NCI-H1930 (cell line): ENCODE measurements around the gene KRT24.
"Not testable (repeated sequence)": the region's sequence is repeated elsewhere in the genome, so short reads cannot be mapped to it uniquely, and the experiment has no call there.

Experiments used
- DNase-seq, 2 experiments: peaks; one replicate each; lab custom pipeline; 2025; lab: John Stamatoyannopoulos, UW

KRT24 gene

DNA sequence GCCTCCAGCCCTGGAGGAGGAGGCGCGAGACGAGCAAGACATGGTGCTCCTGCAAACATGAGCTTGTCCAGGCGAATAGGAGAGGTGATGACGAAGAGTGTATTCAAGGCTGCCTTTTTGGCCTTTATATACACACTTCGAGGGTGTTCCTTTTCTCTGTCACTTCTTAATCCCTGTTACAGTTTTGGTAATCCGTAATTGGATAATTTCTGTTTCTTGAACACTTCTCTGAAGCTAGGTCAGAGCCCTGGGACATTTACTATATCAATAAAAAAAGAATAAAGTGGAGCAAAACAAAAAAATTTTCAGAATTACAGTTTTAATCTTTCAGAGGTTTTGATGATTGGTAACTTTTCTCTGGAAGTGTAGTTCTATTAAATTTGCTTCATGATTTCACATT lies at the start of gene KRT24:
TSS of gene KRT24 (minus strand) at position 101 of the 400 bp plus-strand sequence. CDS start at position 42, 59 bp downstream.
- DNase-seq: no peak

DNA sequence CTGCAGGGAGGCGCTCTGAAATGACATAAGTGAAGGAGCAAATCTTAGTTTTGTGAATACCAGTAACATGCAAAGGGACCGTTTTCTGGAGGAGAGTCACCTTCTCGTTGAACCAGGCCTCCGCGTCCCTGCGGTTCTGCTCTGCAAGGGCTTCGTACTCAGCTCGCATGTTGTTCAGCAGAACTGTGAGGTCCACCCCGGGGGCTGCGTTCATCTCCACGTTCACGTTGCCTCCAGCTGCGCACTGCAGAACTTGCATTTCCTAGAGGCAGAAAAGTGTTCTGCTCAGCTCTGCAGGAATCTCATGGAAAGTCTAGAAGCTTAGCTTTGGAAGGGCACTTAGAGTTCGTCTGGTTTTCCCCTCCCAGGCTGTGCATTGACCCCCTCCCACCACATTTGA lies 47.5 kb upstream of the KRT24 start:
- DNase-seq: no peak

DNA sequence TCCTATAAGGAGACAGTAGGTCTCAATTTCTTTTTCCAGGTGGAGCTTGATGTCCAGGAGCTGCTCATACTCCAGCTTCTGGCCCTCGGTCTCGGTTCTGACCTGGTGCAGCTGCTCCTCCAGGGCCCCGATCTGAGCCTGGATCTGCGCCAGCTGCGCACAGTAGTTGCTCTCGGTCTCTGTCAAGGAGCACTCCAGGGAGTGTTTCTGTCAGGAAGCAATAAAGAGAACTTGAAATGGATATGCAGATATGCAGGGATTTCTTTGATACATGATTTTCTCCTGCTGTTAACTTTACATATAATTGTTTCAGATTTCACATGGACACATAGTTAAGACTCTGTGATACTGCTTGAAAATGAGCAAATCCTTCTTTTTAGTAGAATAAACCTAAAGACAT lies 46.8 kb upstream of the KRT24 start:
- DNase-seq: no peak

DNA sequence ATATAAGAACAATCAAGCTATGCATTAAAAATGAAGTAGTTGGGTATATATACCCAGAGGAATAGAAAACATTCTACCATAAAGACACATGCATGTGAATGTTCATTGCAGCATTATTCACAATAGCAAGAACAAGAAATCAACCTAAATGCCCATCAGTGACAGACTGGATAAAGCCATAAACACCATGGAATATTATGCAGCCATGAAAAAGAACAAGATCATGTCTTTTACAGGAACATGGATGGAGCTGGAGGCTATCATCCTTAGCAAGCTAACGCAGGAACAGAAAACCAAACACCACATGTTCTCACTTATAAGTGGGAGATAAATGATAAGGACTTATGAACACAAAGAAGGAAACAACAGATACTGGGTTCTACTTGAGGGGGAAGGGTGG lies 45.1 kb upstream of the KRT24 start:
- DNase-seq: not testable (repeated sequence)

DNA sequence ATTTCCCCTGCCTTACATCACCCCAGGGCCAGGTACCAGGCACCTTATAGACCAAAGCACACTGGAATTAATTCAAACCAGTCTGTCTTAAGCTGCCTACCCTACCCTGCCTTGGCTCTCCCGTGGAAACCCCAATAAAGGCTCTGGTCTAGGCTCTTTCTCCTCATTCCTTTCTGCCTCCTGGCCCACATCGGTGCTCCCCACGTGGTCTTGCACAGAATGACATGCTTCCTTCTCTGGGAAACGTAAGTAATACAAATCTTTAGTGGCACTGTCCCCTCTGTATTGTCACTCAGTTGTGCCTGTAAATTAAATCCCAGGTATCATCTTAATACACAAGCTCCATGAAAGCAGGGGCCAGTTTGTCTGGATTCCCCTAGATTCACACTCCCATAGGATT lies 35.0 kb upstream of the KRT24 start:
- no peak for DNase-seq

DNA sequence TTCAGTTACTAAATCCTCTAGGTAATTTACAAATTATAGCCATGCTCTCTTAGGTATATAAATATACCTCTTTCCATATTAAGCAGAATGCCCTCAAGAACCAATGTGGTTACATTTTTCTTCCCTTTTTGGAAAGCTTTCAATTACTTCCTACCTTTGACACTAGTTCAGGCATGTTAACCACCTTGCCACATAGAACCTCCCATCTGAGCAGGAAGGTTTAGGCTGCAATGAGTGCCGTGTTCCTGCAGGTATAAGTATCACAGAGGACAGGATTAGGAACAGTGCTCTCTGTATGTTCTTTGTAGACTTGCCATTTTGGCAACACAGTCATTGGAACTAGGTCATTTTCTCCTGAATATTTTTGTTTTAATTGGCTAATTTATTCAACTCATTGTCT lies 31.5 kb upstream of the KRT24 start:
- DNase-seq: no peak

DNA sequence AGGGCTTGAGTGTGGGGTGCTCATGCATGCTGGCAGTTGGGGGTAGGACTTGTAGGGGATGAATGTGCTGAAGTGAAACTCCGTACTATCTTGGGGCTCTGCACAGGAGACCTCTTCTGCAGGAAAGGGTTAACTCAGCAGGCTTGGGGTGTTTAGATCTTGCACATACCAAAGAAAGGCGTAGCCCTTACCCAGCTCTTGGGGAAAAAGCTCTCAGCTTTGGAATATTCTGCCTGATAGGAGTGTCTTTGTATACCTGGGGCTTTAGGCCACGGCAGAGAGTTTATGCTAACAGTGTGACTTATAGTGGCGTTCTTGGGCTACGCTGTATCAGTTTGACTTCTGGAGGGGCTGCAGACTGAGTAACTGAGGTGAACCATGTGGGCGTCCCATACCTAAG lies 30.5 kb upstream of the KRT24 start:
- no peak for DNase-seq

DNA sequence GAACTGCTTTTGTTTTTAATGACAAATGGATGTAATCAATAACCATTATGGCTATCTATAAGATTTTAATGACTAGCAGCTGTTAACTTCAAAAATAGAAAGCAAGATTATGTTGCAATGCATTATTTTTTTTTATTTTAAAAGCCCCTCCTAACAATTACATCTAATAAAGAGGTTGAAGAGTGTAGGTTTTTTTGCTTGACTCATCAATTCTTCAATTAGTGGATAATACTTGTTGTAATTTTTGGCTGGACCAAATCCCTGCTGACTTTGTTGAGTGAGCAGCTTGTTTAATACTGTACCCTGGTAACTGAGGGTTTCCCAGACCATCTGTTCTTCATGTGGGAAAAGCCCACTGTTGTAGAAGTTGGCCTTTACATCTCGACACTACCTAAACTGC lies 27.4 kb upstream of the KRT24 start:
- DNase-seq: no peak

DNA sequence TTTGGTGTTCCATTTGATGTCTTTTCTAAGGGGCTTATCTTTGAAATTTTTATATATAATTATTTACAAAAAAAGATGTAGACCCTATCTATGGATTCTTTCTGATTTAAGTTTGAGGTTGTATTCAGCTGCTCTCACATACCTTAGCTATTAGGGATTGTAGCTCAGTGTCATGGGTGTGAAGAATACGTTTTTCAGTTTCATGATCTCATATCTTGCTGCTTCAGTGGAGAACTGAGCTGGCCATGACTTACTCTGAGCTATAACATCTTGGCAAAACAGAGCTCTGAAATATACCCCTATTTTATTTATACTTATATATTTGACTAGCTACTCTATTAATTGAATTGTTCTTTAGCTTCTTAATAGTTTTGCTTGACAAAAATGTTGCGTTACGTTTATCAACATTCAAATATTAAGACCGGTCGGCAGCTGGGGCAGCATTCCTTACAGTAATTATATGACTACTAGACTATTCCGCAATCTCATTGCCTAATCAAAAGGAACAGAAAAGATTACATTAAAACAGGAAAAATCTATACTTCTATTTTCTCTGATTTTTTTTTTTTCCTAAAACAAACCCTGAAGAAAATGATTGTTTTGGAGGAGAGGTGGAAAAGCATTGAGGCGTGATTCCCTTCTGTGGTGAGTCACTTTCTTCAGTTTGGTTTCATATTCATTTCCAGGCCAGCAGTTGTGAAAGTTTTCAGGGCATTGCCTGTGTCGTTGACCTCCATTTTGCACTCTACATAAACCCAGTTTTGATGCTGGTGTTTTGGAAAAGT lies 24.1 kb upstream of the KRT24 start:
- no peak for DNase-seq

DNA sequence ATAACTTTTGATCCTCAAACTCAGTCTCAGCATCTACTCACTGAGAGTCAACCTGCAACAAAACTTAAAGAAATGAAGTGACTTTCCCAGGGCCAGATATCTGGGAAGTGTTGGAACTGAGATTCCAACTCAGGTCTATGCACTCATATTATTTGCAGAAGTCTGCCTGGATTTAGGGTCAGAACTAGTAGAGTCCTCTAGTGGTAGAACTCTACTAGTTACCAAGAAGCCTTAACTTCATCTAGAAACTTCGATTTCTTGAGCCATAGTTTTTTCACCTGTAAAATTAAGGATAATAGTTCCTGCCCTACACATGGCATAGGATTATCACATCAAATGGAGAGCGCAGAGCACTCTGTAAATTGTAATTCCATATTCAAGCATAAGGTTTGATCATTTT lies 23.4 kb upstream of the KRT24 start:
- no peak for DNase-seq

DNA sequence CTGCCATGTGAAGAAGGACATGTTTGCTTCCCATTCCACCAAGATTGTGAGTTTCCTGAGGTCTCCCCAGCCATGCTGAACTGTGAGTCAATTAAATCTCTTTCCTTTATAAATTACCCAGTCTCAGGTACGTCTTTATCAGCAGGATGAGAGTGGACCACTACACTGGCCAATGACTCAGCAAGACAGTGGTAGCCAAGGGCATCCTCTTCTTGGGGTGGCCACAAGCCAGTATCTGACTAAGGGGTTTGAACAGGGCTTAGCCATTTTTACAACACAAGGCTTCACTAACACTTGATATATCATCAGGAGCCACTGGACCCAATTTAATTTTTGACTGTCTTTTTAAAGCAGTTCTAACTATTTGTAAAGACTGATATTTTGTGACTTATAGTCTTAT lies 21.1 kb upstream of the KRT24 start:
- no peak for DNase-seq

DNA sequence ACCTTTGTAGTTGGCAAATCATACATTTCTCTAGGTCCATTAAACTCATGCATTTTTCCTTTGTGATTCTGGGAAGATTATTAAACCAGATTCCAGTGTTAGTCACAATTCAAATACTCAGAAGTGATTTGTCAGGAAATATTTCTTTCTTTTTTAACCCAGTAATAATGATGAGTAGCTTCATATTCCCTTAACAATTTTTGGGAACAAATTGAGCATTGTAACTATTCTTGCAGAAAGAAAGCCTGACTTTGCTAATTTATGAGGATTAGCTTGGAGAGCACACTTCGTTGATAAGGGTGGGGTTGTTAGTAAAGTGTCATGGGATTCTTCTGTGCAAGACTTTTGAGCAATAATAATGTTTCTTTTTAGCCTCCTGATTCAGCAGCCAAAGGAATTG lies 18.7 kb upstream of the KRT24 start:
- no peak for DNase-seq

DNA sequence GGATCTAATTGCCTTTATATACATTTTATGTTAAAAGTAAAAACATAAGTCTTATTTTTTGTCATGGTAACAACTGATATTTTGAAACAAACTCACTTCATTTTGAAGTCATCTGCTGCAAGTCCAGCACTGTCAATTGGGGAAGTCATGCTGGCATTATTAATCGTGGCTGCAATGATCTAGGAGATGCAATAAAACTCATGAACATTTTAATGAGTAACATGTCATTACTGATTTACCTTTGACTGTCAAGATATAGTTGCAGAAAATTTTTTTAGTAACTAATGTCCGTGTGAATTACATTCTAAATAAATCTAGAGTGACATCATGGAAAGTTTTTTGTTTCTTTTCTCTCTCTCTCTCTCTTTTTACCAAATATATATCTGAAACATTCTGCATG lies 17.3 kb upstream of the KRT24 start:
- DNase-seq: no peak

DNA sequence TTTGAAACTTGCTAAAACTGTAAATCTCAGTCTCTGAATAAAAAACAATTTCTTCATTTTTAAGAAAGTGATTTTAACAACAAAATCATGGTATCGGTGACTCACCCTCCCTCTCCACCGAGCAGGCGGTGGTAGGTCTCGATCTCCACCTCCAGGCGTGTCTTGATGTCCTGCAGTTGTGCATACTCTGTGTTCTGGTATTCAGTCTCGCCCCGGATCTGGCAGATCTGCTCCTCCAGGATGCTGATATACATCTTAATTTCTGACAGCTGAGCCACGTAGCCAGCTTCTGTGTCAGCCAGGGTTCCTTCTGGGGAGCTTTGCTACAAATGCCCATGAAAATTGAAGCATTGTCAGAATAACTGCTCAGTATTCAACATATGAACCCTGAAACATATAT lies 15.4 kb upstream of the KRT24 start:
- no peak for DNase-seq

DNA sequence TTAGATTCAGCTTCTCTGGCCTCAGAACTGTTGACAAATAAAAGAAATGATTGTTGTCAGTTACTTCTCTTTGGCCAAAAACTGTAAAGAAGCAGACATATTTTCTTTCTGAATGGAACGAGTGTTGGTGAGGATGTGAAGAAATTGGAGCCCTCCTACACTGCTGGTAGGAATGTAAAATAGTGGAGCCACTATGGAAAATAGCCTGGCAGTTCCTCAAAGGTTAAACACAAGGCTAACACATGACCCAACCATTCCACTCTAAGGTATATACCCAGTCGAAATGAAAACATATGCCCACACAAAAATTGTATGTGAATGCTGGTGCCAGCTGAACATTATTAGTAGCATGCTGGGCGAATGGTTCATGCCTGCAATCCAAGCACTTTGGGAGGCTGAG lies 14.2 kb upstream of the KRT24 start:
- DNase-seq: no peak

DNA sequence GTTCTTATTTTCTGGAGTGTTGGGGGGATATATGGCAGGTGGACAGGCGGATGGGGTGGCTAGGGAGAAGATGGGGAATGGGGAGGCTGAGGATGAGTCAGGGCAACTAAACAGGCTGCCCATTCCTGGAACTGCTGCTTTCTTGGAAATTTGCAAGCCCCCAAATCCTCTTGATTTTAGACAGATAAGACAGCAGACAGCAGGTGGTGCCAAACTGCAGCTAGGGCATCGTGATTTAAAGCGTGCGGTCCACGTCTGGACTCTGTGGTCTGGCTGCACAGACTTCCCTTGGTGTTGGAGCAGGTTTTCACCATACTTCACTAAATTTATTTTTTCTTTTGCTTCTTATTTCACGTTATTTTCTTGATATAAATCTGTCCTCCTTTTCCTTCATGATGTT lies 10.9 kb upstream of the KRT24 start:
- DNase-seq: no peak

DNA sequence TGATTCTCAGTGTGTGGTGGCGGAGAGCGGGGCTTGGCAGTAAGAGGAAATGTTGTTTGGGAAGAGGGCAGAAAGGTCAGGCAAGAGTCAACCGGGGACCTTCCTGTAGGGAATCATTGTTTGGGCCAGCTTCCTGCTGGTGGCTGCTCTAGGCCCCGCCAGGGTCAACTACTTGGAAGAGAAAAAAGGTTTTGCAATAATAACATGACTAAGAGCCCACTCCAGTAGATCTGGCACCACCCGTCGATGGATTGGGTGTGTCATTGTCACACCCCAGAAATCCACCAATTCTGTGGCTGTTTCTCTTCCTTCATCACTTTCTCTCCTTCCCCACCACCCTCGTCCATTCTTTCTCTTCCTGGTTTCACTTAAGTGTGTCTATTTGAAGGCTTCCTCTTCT lies 4.2 kb upstream of the KRT24 start:
- no peak for DNase-seq

DNA sequence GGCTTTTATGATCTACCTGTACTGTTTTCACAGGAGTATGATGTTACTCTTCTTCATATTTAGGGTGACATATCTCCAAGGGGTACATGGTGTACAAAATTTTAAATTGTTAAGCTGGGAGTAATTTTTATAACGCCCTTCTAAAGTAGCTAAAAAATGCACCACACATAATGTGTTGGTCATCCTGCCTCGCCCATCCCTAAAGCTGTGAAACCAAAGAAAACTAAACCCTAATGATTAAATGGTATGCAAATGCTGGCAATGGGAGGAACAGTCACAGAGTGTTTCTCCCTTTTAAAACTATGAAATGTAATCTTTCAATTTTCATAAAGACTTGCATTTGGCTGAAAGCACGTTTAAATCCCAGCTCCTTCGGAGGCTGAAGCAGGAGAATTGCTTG lies 2.0 kb upstream of the KRT24 start:
- DNase-seq: no peak

DNA sequence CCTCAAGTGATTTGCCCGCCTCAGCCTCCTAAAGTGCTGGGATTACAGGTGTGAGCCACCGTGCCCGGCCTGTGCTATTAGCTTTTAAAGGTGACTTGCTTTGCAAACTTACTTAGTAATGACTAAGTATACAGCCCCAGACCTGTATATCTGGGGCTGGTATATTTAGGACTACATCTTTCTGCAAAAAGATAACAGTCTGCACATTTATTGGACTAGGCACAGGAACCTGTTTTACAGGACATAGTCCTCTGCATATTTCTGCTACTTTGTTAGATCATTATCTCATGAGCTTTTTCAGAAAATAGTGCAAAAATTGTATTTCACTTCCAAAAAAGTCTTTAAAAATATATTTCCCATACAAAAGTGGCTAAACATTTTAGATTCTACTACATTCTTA lies 1.3 kb downstream of the KRT24 start:
- no peak for DNase-seq

DNA sequence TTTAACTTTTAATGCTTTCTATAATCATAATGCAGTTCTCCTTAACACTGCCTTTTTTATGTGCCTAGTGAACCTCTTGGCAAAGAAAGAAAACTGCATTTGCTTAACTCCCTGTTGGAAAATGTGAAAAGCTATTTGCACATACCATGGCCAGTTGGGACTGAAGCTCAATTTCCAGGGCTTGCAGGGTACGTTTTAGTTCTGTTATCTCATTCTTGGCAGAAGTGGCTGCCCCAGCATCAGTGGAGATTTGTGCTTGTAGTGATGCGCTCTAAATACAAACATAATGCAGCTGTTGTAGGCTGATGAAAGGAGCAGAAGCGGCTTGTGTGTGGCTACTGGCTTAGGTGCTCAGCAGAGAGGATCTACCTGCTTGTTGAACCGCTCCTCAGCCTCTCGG lies 3.7 kb downstream of the KRT24 start:
- no peak for DNase-seq

DNA sequence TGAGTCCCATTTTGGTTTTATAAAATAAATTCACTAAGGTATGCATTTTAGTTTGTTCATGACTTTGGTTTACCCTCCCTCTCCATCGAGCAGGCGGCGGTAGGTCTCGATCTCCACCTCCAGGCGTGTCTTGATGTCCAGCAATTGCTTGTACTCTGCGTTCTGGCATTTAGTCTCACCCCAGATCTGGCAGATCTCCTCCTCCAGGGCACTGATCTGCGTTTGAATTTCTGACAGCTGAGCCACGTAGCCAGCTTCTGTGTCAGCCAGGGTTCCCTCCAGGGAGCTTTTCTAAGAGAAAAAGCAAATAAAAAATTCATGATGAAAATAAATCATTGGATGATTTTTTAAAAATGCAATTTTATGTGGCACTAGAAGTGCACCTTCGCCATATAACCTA lies 4.2 kb downstream of the KRT24 start:
- no peak for DNase-seq

DNA sequence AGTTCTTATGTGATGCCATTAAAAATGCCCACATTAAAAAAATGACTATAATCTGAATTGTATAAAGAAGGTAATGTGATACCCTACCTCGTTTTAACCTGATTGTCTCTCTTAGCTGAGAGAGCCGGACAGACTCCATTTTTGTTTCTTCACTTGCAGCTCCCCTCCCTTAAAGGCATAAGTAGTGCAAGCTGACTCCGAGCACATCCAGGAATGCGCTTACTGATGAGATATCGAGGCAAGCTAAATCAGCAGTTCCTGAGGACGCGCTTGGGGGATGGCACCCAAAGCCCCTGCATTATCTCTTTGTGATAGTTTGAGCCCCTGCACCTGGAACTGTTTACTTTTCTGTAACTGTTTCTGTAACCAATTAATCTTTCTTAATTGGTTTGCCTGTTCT lies 6.3 kb downstream of the KRT24 start:
- DNase-seq: no peak

DNA sequence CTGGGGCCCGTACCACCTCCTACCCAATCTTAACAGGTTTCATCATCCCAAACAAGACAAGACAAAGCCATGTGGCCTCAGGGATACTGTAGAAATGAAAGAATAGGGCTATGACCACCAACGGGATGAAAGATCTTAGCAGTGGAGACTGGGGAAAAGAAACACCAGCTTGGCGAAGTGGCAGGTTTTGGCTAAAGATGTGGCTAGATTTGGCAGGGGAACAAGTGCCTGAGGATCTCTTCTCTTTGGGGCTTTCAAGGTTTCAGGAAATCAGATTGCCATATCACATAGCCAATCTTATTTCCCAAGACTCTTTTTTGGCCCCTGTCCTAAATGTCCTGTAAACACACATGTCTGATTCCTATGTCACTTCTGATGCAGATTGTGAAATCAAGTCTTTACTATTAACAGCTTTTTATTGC lies 6.9 kb downstream of the KRT24 start:
- no peak for DNase-seq

DNA sequence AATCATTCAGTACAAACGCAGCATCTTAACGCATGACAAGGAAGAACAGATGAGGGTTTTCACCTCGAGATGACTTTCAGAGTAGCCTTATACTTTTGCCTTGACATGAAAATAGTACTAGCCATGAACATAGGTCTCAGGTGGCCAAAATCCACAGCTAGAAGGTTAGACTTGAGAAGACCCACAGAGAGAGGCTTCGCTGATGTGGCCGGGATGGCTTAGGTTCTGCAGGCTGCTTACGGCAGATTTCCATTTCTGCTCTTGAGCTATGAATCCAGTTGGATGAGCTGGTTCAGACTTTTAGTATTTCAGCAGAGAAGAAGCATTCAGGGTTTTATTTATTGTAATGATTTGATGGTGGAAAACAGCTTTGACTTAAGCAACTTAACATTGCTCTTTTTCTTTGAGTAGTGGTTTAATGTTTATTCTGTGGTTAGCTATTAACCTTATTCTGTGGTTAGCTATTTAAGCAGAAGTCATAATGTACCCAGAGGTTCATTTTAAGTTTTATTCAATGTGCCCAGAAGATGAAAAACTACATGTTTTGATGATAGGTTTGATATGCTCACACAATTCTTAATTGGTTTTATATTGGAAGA lies 7.6 kb downstream of the KRT24 start:
- DNase-seq: no peak
